Muscle layer of duodenum (tissue), 2 donors: ENCODE data around the gene MYOM3.
A peak's percentile ranks its signal among the peaks of the same experiment; 100 is the strongest.

ENCODE experiments used
- H3K27ac ChIP-seq: one replicate; pipeline ENCODE4 v1.7.0; 2013; ENCODE audit warnings: mild to moderate bottlenecking, low read length
- H3K27me3 ChIP-seq: one replicate; pipeline ENCODE4 v1.7.0; 2013; ENCODE audit warnings: low read depth, mild to moderate bottlenecking, control low read depth, low read length
- H3K36me3 ChIP-seq, 2 donors: one replicate each; pipeline ENCODE4 v1.7.0; 2013; ENCODE audit warnings: low read length in 2 of 2, control low read depth in 1 of 2, mild to moderate bottlenecking in 1 of 2; ENCODE audit not compliant: insufficient read depth in 2 of 2, control insufficient read depth in 1 of 2
- H3K4me1 ChIP-seq, 2 donors: one replicate each; pipeline ENCODE4 v1.7.0; 2013; ENCODE audit warnings: low read length in 2 of 2, mild to moderate bottlenecking in 2 of 2, control low read depth in 1 of 2, moderate library complexity in 1 of 2; ENCODE audit not compliant: insufficient read depth in 2 of 2, control insufficient read depth in 1 of 2
- H3K4me3 ChIP-seq, 2 donors: one replicate each; pipeline ENCODE4 v1.7.0; 2013; ENCODE audit warnings: low read length in 2 of 2, low read depth in 1 of 2, mild to moderate bottlenecking in 1 of 2
- H3K9me3 ChIP-seq, 2 donors: one replicate each; pipeline ENCODE4 v1.7.0; 2013; ENCODE audit warnings: low read length in 2 of 2, control low read depth in 1 of 2, mild to moderate bottlenecking in 1 of 2; ENCODE audit not compliant: control insufficient read depth in 1 of 2
- donor health status: healthy.

The MYOM3 gene

GRCh38 chr1:24121406-24121805 is 9.5 kb upstream of the MYOM3 start:
- Histone ChIP-seq H3K27me3 (no peaks in the 10 kb centered on the region), H3K4me3 (no peak overlapping the region), H3K4me1 (peaks cover 0 to 9% of the 10 kb centered on the region in 2 donors), H3K9me3 (no peaks in the 10 kb centered on the region), H3K36me3 (no peaks in the 10 kb centered on the region), H3K27ac (no peak overlapping the region)

GRCh38 chr1:24120965-24121364 is 9.0 kb upstream of the MYOM3 start:
- H3K4me3 ChIP-seq = no peak overlapping the region
- peaks cover 0 to 9% of the 10 kb centered on the region in 2 donors for H3K4me1 ChIP-seq
- H3K9me3 ChIP-seq = no peaks in the 10 kb centered on the region
- no peaks in the 10 kb centered on the region for H3K27me3 ChIP-seq
- H3K36me3 ChIP-seq = no peaks in the 10 kb centered on the region
- no peak overlapping the region for H3K27ac ChIP-seq

DNA sequence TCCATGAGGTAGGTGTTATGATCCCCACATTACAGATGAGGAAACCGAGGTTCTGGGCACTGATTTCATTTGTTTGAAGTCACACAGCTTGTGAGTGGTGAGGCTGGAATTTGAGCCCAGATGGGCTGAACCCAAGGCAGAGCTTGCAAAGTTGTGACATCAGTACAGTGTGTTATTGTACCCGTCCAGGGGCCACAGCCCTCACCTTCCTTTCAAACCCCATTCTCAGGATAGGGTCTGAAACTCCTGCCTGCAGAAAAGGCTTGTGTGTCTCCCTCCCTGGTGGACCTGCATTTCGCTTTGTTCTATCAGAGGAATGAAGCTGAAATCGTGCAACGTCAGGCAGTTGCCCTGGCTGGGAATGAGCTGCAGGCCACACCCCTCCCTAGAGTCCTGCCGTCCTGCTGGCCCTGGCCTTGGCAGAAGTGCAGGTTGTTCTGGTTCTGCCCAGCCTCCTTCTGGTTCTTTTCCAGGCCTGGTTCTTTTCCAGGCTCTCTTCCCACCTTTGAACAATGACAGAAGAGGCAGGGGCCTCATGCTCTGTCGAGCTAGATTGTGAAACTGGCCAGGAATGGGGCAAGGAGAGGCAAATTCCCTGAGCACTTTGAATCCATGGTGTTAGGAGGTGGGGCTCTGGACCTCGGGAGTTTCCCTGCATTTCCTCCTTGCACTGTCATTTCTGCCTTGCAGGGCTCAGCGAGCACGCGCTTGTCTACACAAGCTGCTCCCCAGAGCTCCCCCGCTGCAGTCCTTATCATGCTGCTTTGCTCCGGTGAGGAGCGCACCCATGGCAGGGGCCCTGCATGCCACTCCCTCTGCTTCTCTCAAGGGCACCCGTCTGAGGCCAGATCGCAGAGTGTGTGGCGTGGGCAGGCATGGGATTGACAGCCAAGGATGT is 8.2 kb upstream of the MYOM3 start:
- Histone ChIP-seq H3K27ac (peak overlapping the region; percentile 5), H3K4me1 (peaks cover 0 to 9% of the 10 kb centered on the region in 2 donors), H3K36me3 (no peaks in the 10 kb centered on the region), H3K9me3 (no peaks in the 10 kb centered on the region), H3K27me3 (no peaks in the 10 kb centered on the region), H3K4me3 (peak overlapping the region in 1 of 2 donors; percentile 19)

- Histone ChIP-seq H3K4me1 (peaks cover 0 to 9% of the 10 kb centered on the region in 2 donors), H3K36me3 (no peaks in the 10 kb centered on the region), H3K27ac (no peak overlapping the region), H3K9me3 (no peaks in the 10 kb centered on the region), H3K27me3 (no peaks in the 10 kb centered on the region), H3K4me3 (no peak overlapping the region)
These were observed 7.5 kb upstream of the MYOM3 start for GRCh38 chr1:24119489-24119858.

GRCh38 chr1:24118410-24119242 is 6.7 kb upstream of the MYOM3 start:
- Histone ChIP-seq H3K4me3 (no peak overlapping the region), H3K27ac (no peak overlapping the region), H3K4me1 (peaks cover 0 to 9% of the 10 kb centered on the region in 2 donors), H3K9me3 (no peaks in the 10 kb centered on the region), H3K27me3 (no peaks in the 10 kb centered on the region), H3K36me3 (no peaks in the 10 kb centered on the region)

GRCh38 chr1:24117722-24118409 is 5.9 kb upstream of the MYOM3 start:
- Histone ChIP-seq H3K27me3 (no peaks in the 10 kb centered on the region), H3K4me1 (peaks cover 0 to 9% of the 10 kb centered on the region in 2 donors)

GRCh38 chr1:24117132-24117531 is 5.2 kb upstream of the MYOM3 start:
- peaks cover 0 to 12% of the 10 kb centered on the region in 2 donors for H3K4me1 ChIP-seq
- H3K27ac ChIP-seq = no peak overlapping the region
- H3K36me3 ChIP-seq = no peaks in the 10 kb centered on the region

More at GRCh38 chr1:24117722-24118409, 5.9 kb upstream of the MYOM3 start:
- H3K4me3 ChIP-seq = no peak overlapping the region
- H3K9me3 ChIP-seq = no peaks in the 10 kb centered on the region
- H3K27ac ChIP-seq = no peak overlapping the region
- no peaks in the 10 kb centered on the region for H3K36me3 ChIP-seq

DNA sequence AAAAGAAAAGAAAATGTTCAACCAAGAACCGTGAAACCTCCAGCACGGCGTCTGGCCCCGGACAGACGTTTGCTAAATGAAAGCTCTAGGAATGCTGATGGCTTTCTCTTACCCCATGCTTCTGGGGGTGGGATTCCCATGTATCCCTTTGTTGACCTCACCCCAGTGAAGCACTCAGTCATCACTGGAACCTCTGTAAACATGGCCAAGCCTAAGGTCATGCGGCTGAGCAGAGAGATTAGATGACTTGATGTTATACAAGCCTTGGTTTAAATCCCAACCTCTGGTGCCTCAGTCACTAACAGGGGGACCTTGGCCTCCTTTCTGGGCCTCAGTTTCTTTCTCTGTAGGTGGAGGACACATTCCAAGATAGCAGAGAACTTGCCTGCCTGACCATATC is 2.8 kb upstream of the MYOM3 start:
- H3K4me1 ChIP-seq = peaks cover 0 to 5% of the 10 kb centered on the region in 2 donors
- no peaks in the 10 kb centered on the region for H3K36me3 ChIP-seq
- no peaks in the 10 kb centered on the region for H3K9me3 ChIP-seq
- H3K27me3 ChIP-seq = no peaks in the 10 kb centered on the region
- no peak overlapping the region for H3K27ac ChIP-seq
- H3K4me3 ChIP-seq = no peak overlapping the region

More at GRCh38 chr1:24117132-24117531, 5.2 kb upstream of the MYOM3 start:
- Histone ChIP-seq H3K27me3 (no peaks in the 10 kb centered on the region), H3K9me3 (no peaks in the 10 kb centered on the region), H3K4me3 (no peak overlapping the region)

- Histone ChIP-seq H3K27ac (no peak overlapping the region), H3K4me3 (no peak overlapping the region), H3K9me3 (no peaks in the 10 kb centered on the region), H3K4me1 (peaks cover 0 to 5% of the 10 kb centered on the region in 2 donors), H3K27me3 (no peaks in the 10 kb centered on the region), H3K36me3 (no peaks in the 10 kb centered on the region)
These were observed 1.7 kb upstream of the MYOM3 start for GRCh38 chr1:24113641-24114033.

DNA sequence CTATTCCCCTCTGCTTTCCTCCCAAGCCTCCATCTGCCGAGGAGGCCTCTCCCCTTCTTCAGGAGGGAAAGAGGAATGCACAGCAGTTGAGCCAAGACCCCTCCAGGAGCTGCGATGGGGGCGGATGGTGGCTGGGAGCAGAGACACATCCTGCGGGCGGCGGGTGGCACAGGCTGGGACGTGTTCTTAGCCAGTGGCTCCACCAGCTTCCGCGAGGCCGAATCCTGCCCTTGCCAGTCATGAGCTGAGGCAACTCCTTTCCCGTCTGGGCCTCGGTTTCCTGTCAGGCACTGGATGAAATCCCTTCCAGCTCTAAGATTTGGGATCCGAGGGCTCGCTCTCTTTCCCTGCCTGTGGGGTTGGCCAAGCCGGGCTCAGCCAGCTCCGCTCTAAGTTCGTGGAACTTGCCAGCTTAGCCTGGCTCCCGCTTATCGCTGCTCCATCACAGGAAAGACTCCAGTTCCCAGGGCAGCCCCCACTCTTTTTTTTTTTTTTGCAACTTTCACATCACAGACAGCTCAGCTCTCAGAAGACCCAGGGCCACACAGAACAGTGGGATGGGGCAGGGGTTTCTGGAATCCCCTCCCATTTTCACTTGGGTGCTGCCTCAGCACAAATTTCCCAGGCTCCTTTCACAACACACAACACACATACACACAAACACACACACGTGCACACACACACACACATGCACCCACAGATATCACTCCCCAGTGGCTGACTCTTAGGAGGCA is 506 bp downstream of the MYOM3 start:
- no peaks in the 10 kb centered on the region for H3K36me3 ChIP-seq
- no peaks in the 10 kb centered on the region for H3K27me3 ChIP-seq
- H3K27ac ChIP-seq = no peak overlapping the region
- H3K9me3 ChIP-seq = no peaks in the 10 kb centered on the region
- H3K4me3 ChIP-seq = no peak overlapping the region
- peaks cover 0 to 5% of the 10 kb centered on the region in 2 donors for H3K4me1 ChIP-seq
